ENCODE measurements around the gene SLC16A12.

DNA sequence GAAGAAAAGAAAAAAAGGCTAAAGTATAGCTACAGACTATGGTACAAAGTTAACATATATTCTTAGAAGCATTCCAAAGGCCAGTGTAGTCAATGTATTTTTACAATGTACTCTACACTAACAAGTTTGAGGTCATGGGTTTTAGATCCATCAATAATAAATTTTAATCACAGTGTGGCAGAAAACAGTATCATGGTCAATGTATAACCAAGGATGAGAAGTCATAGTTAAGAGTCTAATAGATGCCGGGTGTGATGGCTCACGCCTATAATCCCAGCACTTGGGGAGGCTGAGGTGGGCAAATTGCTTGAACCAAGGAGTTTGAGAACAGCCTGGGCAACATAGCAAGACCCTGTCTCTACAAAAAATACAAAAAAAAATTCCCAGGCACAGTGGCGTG, 53.1 kb downstream of the SLC16A12 start:
- TF ChIP-seq, protein P1, sequence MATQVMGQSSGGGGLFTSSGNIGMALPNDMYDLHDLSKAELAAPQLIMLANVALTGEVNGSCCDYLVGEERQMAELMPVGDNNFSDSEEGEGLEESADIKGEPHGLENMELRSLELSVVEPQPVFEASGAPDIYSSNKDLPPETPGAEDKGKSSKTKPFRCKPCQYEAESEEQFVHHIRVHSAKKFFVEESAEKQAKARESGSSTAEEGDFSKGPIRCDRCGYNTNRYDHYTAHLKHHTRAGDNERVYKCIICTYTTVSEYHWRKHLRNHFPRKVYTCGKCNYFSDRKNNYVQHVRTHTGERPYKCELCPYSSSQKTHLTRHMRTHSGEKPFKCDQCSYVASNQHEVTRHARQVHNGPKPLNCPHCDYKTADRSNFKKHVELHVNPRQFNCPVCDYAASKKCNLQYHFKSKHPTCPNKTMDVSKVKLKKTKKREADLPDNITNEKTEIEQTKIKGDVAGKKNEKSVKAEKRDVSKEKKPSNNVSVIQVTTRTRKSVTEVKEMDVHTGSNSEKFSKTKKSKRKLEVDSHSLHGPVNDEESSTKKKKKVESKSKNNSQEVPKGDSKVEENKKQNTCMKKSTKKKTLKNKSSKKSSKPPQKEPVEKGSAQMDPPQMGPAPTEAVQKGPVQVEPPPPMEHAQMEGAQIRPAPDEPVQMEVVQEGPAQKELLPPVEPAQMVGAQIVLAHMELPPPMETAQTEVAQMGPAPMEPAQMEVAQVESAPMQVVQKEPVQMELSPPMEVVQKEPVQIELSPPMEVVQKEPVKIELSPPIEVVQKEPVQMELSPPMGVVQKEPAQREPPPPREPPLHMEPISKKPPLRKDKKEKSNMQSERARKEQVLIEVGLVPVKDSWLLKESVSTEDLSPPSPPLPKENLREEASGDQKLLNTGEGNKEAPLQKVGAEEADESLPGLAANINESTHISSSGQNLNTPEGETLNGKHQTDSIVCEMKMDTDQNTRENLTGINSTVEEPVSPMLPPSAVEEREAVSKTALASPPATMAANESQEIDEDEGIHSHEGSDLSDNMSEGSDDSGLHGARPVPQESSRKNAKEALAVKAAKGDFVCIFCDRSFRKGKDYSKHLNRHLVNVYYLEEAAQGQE (IDR thresholded peaks at IDR 0.05; ENCODE audit: insufficient read depth in 1 of 2, low read depth in 2 of 2, low read length in 2 of 2), result no peak
- TF ChIP-seq SIN3A (IDR thresholded peaks at IDR 0.05; ENCODE audit: borderline replicate concordance, insufficient read depth, low read length) (no peak), POLR2AphosphoS5 (IDR thresholded peaks at IDR 0.05; ENCODE audit: low read depth, low read length) (no peak), TAF1 (IDR thresholded peaks at IDR 0.05; ENCODE audit: borderline replicate concordance, insufficient read depth, low read length) (no peak)

Data from PFSK-1 (cell line).